Fibroblast of lung (primary cell): ENCODE results near the gene TAS1R3. TPM values are rescaled to one million over a fixed set of nuclear protein-coding genes. Genes with fewer than 3 reads are reported as not detected.

ENCODE experiments used
- DNase-seq, 2 donors: peaks; one replicate each; pipeline versions ENCODE4 v3.0.0 to v3.0.0-alpha.2; 2010; ENCODE audit warnings: low read depth in 2 of 2
- H2AFZ ChIP-seq: 2 replicates; pipeline ENCODE4 v1.5.1; 2012; ENCODE audit warnings: low read length, control low read depth, inconsistent platforms
- H3K27ac ChIP-seq: 2 replicates; pipeline ENCODE4 v1.5.1; 2011; ENCODE audit warnings: low read length, control low read depth; ENCODE audit not compliant: insufficient read depth
- H3K27me3 ChIP-seq: 2 replicates; pipeline ENCODE4 v1.5.1; 2011; ENCODE audit warnings: mild to moderate bottlenecking, low read length; ENCODE audit not compliant: control insufficient read depth, insufficient read depth
- H3K36me3 ChIP-seq: 2 replicates; pipeline ENCODE4 v1.5.1; 2011; ENCODE audit warnings: low read length; ENCODE audit not compliant: control insufficient read depth, insufficient read depth
- H3K4me1 ChIP-seq: 2 replicates; pipeline ENCODE4 v1.5.1; 2011; ENCODE audit warnings: low read length; ENCODE audit not compliant: control insufficient read depth, insufficient read depth; ENCODE audit errors: extremely low read depth
- H3K4me2 ChIP-seq: 2 replicates; pipeline ENCODE4 v1.5.1; 2011; ENCODE audit warnings: low read length, control low read depth; ENCODE audit not compliant: insufficient read depth; ENCODE audit errors: extremely low read depth
- H3K4me3 ChIP-seq, 4 experiments: fragments of 200-600 bp in 1 of 4; sonication (generic) in 1 of 4; replicated peaks in 1 of 4; 2 replicates each; pipeline ENCODE4 v1.5.1; 2011 to 2016; ENCODE audit warnings: low read length in 4 of 4, low read depth in 3 of 4, mild to moderate bottlenecking in 3 of 4, control low read depth in 2 of 4, inconsistent platforms in 1 of 4, mixed read lengths in 1 of 4; ENCODE audit not compliant: insufficient read depth in 1 of 4; ENCODE audit errors: control extremely low read depth in 1 of 4
- H3K79me2 ChIP-seq: 2 replicates; pipeline ENCODE4 v1.5.1; 2012; ENCODE audit warnings: mild to moderate bottlenecking, low read length, inconsistent platforms; ENCODE audit not compliant: control insufficient read depth, insufficient read depth
- H3K9ac ChIP-seq: 2 replicates; pipeline ENCODE4 v1.5.1; 2011; ENCODE audit warnings: mild to moderate bottlenecking, low read length, control low read depth; ENCODE audit not compliant: insufficient read depth
- H3K9me3 ChIP-seq: 2 replicates; pipeline ENCODE4 v1.5.1; 2012; ENCODE audit warnings: low read depth, low read length; ENCODE audit not compliant: control insufficient read depth, insufficient read depth
- H4K20me1 ChIP-seq: 2 replicates; pipeline ENCODE4 v1.5.1; 2011; ENCODE audit warnings: low read length; ENCODE audit not compliant: control insufficient read depth, insufficient read depth; ENCODE audit errors: extremely low read depth
- EZH2 ChIP-seq: IDR thresholded peaks from 2 replicates; pipeline ENCODE4 v1.5.1; 2012; ENCODE audit warnings: low read length, control low read depth, mild to moderate bottlenecking; ENCODE audit errors: missing control alignments
- polyA plus RNA-seq, 2 donors: library from polyadenylated mRNA; depleted of rRNA in 1 of 2; stranded (reverse) in 1 of 2; unstranded in 1 of 2; fragments of >200 nt; gene quantifications; 2 replicates each; pipeline ENCODE4 v1.2.1, GENCODE V29; 2011 to 2012; ENCODE audit warnings: missing spikeins in 1 of 2
- total RNA-seq: library from RNA; depleted of rRNA; stranded (reverse); fragments of >200 nt; gene quantifications from 2 replicates; pipeline ENCODE4 v1.2.1, GENCODE V29; 2014
- TF ChIP-seq, protein P1 (sequence below), 2 donors: IDR thresholded peaks in 1 of 2; conservative IDR thresholded peaks in 1 of 2; 1 replicate in 1 of 2; 2 replicates in 1 of 2; pipeline ENCODE4 v1.5.1; 2011 to 2012; ENCODE audit warnings: low read length in 2 of 2, control low read depth in 1 of 2, inconsistent platforms in 1 of 2, low read depth in 1 of 2, mild to moderate bottlenecking in 1 of 2

Gene TAS1R3
- total and polyA plus RNA-seq, 2 donors (not counting 1 experiment from before 2014, with no cell fraction given): 0.02 to 0.17 TPM

DNA sequence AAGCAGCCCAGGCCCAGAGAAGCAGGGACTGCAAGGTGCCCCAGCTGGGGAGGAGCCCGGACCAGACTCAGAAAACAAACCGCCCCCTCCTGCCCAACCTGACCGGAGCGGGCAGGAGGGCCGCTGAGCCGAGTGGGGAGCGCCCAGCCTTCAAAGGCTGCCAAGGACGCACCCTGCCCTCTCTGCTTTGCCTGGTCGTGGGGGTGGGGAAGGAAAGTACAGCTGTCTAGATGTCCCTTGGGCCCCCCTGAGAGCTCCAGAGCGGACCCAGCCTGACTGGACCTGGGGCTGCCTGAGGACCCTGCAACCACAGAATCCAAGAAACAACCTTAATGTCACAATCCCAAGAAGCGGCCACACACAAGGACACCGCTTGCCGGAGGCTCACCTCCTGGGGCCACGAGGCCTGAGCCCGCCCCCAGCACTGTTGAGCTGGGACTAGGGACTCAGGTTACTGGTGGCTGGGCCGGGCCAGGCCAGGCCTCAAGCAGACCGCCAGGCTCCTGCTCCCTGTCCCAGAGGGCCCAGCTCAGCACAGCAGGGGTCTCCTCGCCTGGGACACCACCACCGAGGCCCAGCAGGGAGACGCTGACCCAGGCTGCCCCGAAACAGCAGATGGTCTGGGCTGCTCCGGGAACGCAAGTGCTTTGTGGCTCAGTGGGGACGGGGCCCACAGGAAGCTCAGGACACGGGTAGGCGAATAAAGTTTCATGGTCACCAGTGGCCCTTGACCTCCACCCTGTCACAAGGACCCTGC, 16.8 kb downstream of the TAS1R3 start:
- DNase-seq: peak in 1 of 2 donors; percentile 45
- H3K4me3 ChIP-seq: peak overlapping the region; percentile 74 to 82 (median 78)
- no peaks in the 10 kb centered on the region for H3K27me3 ChIP-seq
- peaks cover 39% of the 10 kb centered on the region for H3K4me1 ChIP-seq
- peaks cover 5% of the 10 kb centered on the region for H3K36me3 ChIP-seq
- H3K4me2 ChIP-seq: peak overlapping the region; percentile 89
- H3K9ac ChIP-seq: peak overlapping the region; percentile 69
- H4K20me1 ChIP-seq: no peaks in the 10 kb centered on the region
- peaks cover 69% of the 10 kb centered on the region for H3K79me2 ChIP-seq
- no peaks in the 10 kb centered on the region for H3K9me3 ChIP-seq
- TF ChIP-seq, protein P1, sequence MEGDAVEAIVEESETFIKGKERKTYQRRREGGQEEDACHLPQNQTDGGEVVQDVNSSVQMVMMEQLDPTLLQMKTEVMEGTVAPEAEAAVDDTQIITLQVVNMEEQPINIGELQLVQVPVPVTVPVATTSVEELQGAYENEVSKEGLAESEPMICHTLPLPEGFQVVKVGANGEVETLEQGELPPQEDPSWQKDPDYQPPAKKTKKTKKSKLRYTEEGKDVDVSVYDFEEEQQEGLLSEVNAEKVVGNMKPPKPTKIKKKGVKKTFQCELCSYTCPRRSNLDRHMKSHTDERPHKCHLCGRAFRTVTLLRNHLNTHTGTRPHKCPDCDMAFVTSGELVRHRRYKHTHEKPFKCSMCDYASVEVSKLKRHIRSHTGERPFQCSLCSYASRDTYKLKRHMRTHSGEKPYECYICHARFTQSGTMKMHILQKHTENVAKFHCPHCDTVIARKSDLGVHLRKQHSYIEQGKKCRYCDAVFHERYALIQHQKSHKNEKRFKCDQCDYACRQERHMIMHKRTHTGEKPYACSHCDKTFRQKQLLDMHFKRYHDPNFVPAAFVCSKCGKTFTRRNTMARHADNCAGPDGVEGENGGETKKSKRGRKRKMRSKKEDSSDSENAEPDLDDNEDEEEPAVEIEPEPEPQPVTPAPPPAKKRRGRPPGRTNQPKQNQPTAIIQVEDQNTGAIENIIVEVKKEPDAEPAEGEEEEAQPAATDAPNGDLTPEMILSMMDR (conservative IDR thresholded peaks at IDR 0.05 in 1 of 2, IDR thresholded peaks at IDR 0.05 in 1 of 2; ENCODE audit: low read depth in 1 of 2, low read length in 2 of 2): no peak
- TF ChIP-seq EZH2: no peak
- H3K27ac ChIP-seq: peak overlapping the region; percentile 66
- H2AFZ ChIP-seq: no peak overlapping the region

DNA sequence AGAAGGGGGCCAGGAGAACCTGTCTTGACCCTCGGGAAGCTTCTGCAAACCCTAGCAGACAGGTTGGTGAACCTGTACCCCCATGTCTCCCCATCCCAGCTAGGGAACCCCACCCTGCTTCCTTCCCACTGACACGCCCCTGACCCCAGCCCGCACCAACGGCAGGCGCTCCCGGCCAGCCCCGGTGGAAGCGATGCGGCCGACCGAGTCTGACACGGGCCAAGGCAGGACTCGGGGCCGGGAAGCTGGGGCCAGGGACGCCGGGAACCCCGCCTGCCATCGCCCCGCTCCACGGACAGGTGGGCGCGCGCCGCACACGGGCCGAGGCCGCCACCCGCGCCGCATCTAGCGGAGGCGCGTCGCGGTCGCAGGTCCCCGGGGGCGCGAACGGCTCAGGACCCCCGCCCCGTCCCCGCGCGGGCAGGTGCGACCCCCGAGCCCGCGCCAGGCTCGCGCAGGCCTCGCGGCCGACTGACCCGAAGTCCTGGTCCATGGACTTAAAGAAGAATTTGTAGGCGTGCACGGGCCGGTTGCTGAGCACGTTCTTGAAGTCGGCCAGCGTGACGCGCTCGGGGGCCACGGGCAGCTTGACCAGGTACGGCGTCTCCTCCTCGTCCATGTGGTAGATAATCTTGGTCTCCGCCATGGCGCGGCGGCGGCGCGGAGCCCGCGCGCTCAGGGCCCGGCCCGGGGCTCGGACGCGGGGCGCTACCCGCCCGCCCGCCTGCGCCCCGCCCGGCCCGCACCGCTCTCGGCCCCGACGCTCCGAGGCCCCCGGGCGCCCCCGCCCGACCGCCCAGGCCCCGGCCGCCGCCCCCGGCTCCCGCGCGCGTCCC, 17.6 kb downstream of the TAS1R3 start:
- H3K27ac ChIP-seq: peak overlapping the region; percentile 66
- DNase-seq: peak; percentile 49 to 54

More for the DNA sequence above, 17.6 kb downstream of the TAS1R3 start:
- H3K9me3 ChIP-seq: no peaks in the 10 kb centered on the region
- no peaks in the 10 kb centered on the region for H3K27me3 ChIP-seq
- no peaks in the 10 kb centered on the region for H4K20me1 ChIP-seq
- peaks cover 12% of the 10 kb centered on the region for H3K36me3 ChIP-seq
- H3K79me2 ChIP-seq: peaks cover 69% of the 10 kb centered on the region
- H2AFZ ChIP-seq: no peak overlapping the region
- TF ChIP-seq EZH2: no peak
- TF ChIP-seq, protein P1 (conservative IDR thresholded peaks at IDR 0.05 in 1 of 2, IDR thresholded peaks at IDR 0.05 in 1 of 2; ENCODE audit: low read depth in 1 of 2, low read length in 2 of 2): no peak
- H3K4me1 ChIP-seq: peaks cover 40% of the 10 kb centered on the region
- H3K9ac ChIP-seq: peak overlapping the region; percentile 69
- peak overlapping the region; percentile 89 for H3K4me2 ChIP-seq
- H3K4me3 ChIP-seq: peak overlapping the region; percentile 74 to 82 (median 78)
